GM19395 (cell line): ENCODE results near the gene ADAM12.

Source experiments
- ATAC-seq: cut with Tn5 transposase; IDR thresholded peaks from one replicate; pipeline ENCODE4 v1.9.1; 2021; ENCODE audit warnings: mild to moderate bottlenecking, moderate library complexity; ENCODE audit not compliant: unreplicated experiment

The ADAM12 gene

DNA sequence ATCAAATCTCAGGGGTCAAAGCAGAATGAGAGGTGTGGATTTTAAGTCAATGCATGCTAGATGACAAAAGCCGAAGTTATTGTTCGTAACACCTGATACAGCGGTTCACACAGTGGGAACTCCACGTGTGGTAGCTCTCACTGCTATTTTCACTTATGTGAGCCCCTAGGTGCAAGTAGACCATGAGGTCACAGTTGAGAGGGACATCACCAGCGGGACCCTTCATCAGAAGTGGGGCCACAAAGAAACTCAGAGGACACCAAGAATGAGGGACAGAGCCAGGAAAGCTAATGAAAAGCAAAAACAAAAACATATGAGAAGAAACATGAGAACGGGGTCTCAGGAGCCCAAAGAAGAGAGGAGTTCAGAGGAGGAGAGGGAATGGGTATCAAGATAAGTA, 63.5 kb downstream of the ADAM12 start:
- no peak for ATAC-seq

DNA sequence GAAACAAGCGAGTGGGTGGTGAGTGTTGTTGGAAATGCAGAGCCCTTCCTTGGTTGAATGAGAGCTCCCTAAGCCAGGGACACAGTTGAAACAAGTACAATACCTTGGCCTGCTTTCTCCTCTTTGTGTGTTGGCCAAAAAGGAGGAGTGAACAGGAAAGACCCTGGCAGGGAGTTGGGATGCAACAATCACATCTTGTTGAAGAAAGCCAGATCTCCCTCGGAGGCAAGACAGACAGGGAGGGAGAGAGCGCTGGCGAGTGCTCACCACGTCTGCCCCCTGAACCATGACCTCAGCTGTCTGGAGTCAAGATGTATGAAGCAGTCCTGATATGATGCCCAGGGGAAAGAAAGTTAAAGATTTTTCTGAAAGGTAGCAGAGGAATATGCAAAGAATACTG, 66.8 kb downstream of the ADAM12 start:
- ATAC-seq = no peak

- ATAC-seq = no peak
These were observed 70.5 kb downstream of the ADAM12 start for GRCh38 chr10:126317751-126318150.

GRCh38 chr10:126315494-126316177, 72.6 kb downstream of the ADAM12 start:
- no peak for ATAC-seq

DNA sequence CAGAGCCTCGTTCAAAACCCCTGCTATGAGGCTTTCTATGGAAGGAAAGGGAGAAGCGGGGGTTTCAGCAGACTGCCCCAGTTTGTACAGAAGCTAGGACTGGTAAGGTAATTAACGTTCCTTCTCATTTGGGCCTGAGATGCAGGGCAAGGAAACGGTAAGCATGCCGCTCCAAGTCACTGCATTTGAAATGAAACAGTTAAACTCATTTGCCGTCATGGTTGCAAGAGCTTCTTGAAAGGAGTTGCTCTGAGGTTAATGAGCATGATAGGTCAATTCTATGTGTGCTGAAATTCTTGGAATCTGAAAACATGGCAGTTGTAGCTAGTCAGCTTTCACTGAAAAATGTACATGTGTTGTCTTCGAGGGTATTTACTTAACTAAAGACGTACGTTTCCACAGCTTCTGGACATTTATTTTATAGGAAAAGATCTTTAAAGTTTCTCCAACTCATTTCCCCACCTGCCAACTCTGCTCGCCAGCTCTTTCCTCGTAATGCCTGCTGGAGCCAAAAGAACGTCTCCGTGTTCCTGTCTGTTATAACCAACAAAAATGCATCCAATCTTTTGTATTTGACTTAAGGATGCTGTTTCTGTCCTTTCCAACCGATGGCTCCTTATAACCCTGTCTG, 73.3 kb downstream of the ADAM12 start:
- ATAC-seq = no peak

DNA sequence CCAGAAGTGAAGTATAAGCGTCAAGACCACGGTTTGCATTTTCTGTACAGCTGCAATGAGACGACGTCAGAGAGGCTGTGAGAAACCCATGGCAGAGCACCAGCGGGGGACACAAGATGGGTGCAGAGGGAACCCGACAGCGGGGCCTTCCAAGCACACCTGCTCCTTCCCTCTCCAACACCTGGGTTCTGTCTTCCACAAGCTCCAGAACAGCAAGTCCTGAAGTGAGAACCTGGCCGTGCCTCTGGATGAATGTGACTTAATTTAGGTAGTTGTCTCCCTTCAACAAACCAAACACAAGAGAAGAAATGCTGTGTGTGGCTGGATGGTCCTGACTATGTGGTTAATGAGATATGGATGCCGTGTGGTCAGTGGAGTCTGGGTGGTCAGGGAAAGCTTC, 76.1 kb downstream of the ADAM12 start:
- no peak for ATAC-seq

DNA sequence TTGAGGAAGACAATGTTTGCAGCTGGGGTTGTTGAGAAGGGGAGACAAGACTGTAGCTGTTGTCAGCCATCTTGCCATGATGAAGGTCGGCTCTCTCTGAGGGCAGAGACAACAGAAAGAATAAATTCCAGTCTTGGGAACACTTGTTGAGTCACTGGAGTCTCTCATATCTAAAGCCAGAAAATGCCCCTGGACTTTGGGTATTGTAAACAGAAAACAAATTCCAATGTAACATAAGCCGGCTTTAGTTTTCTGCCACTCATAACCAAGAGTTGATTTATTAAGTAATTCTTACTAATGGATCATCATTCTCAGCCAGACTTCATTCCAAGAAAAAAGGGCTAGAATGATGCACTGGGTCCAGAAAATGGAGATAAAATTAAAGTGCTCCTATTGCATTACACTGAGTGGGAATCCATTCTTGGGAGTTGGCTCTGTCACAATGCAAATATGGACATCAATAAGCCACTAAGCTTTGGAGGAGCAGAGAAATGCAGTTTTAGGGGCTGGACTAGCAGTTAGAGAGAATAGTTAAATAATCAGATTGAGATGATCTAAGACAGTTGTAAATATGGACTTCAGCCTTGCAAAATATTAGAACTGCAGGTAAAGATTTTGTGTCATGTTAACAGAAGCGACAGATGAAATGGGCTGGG, 78.9 kb downstream of the ADAM12 start:
- ATAC-seq = no peak

DNA sequence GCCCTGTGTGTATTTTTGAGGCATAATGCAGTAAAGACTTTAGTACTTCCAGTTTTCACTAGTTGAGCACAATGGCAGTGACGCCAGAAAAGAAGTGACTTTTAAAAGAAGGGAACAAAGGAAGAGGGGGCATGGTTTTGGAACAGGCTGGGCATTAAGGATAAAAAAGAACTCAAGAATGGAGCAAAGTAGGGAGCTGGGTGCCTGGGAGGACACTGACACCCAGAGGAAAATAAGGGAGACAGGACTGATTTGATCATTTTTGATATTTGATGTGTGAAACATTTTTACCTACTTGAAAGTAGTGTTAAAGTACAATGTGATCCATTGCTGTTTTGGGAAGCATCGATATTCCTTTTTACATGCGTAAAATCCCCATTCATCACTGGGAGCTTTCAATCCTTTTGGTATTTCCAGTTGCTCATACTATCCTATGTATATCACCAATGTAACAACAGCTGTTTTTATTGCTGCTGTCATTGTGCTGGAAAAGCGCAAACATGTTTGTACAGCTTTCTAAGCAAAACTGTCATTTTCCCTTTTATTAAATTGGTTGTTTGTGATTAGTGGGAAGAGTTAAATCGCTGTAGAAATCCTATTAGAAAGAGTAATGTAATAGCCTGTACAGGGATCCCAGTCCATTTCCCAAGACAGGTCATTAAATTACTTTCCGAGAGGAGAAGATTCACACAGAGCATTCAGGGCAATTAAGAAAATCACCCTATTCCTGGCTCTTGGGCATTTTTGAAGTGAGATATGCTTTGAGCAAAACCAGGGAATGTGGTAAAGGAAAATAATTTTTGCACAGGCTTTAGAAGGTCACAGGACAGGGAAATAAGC, 85.2 kb downstream of the ADAM12 start:
- no peak for ATAC-seq

DNA sequence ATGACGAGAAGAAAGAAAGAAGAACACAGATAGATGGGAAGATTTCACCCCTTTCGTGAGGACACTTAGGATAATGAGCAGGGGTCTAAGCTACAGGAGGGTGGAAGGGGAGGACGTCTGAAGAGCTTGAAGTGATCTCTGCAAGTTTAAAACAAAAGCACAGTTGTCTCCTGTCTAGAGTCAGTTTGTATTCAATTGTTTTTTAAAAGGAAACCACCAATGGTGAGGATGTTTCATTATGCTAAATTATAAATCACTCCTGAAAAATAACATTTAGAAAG, 85.9 kb downstream of the ADAM12 start:
- no peak for ATAC-seq

GRCh38 chr10:126301701-126302475, 86.4 kb downstream of the ADAM12 start:
- no peak for ATAC-seq

DNA sequence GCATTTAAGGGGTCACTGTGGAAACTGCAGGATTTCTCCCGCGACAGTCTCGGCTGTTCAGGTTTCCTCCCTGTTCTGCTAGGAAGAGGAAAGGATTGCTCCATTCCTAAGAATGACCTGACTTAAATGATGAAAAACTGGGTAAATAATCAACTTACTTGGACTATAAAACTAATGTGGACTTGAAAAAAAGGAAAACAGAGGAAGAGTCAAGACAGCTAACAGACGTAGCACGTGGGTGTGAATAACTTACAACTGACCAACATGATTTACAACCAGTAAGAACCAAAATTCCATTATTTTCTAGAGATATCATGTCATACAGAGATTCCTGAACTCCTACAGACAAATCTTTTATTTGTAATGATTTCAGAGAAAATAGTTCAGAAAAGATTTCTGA, 93.8 kb downstream of the ADAM12 start:
- ATAC-seq = no peak

GRCh38 chr10:126290232-126290631, 98.0 kb downstream of the ADAM12 start:
- no peak for ATAC-seq

- ATAC-seq = no peak
These were observed 99.5 kb downstream of the ADAM12 start for GRCh38 chr10:126288547-126289493.

DNA sequence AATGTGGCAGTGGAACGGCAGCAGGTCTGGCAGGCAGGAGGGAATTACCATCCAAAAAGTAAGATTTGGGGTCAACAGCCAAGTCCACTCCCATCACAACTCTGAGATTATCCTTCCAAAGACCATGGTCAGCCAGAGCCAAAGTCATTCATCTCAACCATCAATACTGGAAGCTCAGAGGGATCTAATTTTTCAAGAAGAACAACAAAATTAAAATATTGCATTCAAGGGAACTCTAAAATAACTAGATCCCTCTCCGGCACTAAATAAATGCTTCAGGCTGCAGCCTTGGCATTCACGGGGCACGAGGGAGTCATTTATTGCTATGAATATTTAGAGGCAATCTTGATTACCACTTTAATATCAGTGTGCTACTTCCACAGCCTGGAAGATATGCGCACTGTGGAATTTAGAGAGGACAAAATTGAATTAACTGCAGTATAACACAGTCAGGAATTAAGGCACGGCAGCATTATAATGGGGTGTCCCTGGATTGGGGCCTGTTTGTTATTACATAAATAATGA, 102.0 kb downstream of the ADAM12 start:
- ATAC-seq = no peak

- ATAC-seq = no peak
These were observed 105.0 kb downstream of the ADAM12 start for GRCh38 chr10:126283307-126283706.

GRCh38 chr10:126278851-126279250, 109.4 kb downstream of the ADAM12 start:
- no peak for ATAC-seq

GRCh38 chr10:126277181-126277580, 111.1 kb downstream of the ADAM12 start:
- ATAC-seq = no peak

DNA sequence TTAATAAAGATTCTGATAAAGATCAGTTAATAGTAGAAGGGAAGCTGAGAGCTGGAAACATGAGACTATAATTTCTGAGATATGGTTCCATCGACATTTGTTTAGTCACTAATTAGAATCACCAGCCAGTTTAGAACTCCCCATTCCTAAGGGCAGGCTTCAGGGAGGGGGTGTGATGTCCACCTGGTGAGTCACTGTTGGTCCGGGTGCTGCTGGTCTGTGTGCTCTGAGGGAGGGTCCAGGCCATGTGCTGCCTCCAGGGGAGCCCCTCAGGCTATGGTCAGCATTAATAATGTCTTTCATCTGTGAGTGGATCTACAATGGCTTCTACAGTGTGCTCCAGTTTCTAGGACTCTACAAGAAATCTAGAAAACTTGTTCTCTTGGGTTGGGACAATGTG, 115.8 kb downstream of the ADAM12 start:
- no peak for ATAC-seq

GRCh38 chr10:126270111-126270510, 118.2 kb downstream of the ADAM12 start:
- no peak for ATAC-seq
